Left lung (tissue), 10 donors: Measurements from ENCODE around the gene ABCA13. TPM values are rescaled to one million over a fixed set of nuclear protein-coding genes. Genes with fewer than 3 reads are reported as not detected.

ENCODE experiments used
- ATAC-seq: fragments of 200-7000 bp; cut with Tn5 transposase; one replicate; pipeline ENCODE4 v1.9.1; 2020; ENCODE audit warnings: moderate library complexity
- DNase-seq, 4 donors: peaks; one replicate each; pipeline ENCODE4 v3.0.0-alpha.2; 2013 to 2020
- H3K27ac ChIP-seq, 2 donors: fragments of 200-600 bp; sonication (generic) in 1 of 2; one replicate each; pipeline versions ENCODE4 v1.5.0 to v1.8.0; 2020 to 2021
- H3K27me3 ChIP-seq, 2 donors: fragments of 200-600 bp; sonication (generic) in 1 of 2; one replicate each; pipeline versions ENCODE4 v1.5.0 to v1.8.0; 2020 to 2021
- H3K36me3 ChIP-seq, 2 donors: fragments of 200-600 bp; sonication (generic) in 1 of 2; one replicate each; pipeline versions ENCODE4 v1.5.0 to v1.8.0; 2020 to 2021
- H3K4me1 ChIP-seq, 2 donors: fragments of 200-600 bp; one replicate each; pipeline ENCODE4 v1.8.0; 2021
- H3K4me3 ChIP-seq, 2 donors: fragments of 200-600 bp; sonication (generic) in 1 of 2; one replicate each; pipeline versions ENCODE4 v1.5.0 to v1.8.0; 2020 to 2021; ENCODE audit warnings: mild to moderate bottlenecking in 1 of 2
- H3K9me3 ChIP-seq, 2 donors: fragments of 200-600 bp; sonication (generic) in 1 of 2; one replicate each; pipeline versions ENCODE4 v1.5.0 to v1.8.0; 2020 to 2021
- intact Hi-C, 2 donors: fragments of 100-400 bp; cut with DNase I; formaldehyde crosslinking; loops; one replicate each; pipeline versions ENCODE4 v1.11.2 to v1.14.2; 2022
- polyA plus RNA-seq, 6 donors: library from polyadenylated mRNA; unstranded; fragments of 120-200 nt; gene quantifications; one replicate each; pipeline ENCODE4 v1.2.1, GENCODE V29; 2013; ENCODE audit not compliant: insufficient read length in 6 of 6
- total RNA-seq, 2 donors: library from RNA; stranded (reverse); fragmentation: NEBNext Ultra II Directional; extraction: Animal tissue kit (Norgen Biotek cat#: 25700); gene quantifications; one replicate each; pipeline ENCODE4 v1.2.1, GENCODE V29; 2021
- TF ChIP-seq, protein P1 (sequence below), 2 donors: fragments of 200-600 bp; sonication (generic) in 1 of 2; IDR thresholded peaks; one replicate each; pipeline versions ENCODE4 v1.5.0 to v1.8.0; 2021; ENCODE audit warnings: antibody characterized with exemption in 2 of 2
- donor health status: DM: no; HTN: yes; CAD: no.
- donor health status: DM: no; HTN: no; CAD: no.

The ABCA13 gene
- total and polyA plus RNA-seq, 8 donors: 0.55 to 2.9 (median 1.7) TPM

DNA sequence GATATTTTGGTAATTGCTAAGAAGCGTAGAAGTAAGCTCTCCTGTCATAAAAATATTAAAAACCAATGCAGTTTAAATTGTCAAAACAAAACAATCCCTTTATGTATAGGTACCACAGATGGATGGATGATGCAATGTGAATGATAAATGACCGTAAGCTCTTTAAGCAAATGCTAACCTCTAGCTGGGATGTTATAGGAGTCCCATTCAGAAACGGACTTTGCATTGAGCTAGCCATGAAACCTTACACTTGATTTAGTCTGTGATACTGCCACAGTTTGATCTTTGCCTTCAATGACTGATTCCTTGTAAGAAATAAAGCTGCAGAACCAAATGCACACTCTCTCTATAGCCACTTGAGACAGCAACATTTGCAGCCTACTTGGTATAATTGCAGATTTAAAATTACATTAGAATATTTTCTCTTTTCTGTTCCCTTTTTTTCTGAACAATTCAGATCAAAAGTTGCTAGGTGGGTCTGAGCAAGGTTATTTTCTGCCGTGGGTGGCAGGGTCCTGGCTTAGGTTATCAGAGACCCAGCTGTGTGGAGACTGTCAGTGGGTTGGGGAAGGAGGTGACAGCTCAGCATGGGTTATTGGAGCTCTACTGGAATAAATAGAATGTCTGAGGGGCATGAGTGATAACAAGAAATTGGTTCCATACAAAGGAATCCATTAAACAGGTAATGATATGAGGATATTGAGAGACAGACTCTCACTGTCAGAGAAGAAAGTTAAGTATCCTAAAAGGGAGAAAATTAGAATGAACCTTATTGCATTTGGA is 494.3 kb downstream of the ABCA13 start:
- intact Hi-C loops: no loop called here
- H3K9me3 ChIP-seq: no peaks in the 10 kb centered on the region
- no peak for DNase-seq
- no peak overlapping the region for H3K27ac ChIP-seq
- H3K4me1 ChIP-seq: no peaks in the 10 kb centered on the region
- no peaks in the 10 kb centered on the region for H3K36me3 ChIP-seq
- no peaks in the 10 kb centered on the region for H3K27me3 ChIP-seq
- TF ChIP-seq, protein P1, sequence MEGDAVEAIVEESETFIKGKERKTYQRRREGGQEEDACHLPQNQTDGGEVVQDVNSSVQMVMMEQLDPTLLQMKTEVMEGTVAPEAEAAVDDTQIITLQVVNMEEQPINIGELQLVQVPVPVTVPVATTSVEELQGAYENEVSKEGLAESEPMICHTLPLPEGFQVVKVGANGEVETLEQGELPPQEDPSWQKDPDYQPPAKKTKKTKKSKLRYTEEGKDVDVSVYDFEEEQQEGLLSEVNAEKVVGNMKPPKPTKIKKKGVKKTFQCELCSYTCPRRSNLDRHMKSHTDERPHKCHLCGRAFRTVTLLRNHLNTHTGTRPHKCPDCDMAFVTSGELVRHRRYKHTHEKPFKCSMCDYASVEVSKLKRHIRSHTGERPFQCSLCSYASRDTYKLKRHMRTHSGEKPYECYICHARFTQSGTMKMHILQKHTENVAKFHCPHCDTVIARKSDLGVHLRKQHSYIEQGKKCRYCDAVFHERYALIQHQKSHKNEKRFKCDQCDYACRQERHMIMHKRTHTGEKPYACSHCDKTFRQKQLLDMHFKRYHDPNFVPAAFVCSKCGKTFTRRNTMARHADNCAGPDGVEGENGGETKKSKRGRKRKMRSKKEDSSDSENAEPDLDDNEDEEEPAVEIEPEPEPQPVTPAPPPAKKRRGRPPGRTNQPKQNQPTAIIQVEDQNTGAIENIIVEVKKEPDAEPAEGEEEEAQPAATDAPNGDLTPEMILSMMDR (IDR thresholded peaks at IDR 0.05): no peak
- no peak overlapping the region for H3K4me3 ChIP-seq
- no peak for ATAC-seq

DNA sequence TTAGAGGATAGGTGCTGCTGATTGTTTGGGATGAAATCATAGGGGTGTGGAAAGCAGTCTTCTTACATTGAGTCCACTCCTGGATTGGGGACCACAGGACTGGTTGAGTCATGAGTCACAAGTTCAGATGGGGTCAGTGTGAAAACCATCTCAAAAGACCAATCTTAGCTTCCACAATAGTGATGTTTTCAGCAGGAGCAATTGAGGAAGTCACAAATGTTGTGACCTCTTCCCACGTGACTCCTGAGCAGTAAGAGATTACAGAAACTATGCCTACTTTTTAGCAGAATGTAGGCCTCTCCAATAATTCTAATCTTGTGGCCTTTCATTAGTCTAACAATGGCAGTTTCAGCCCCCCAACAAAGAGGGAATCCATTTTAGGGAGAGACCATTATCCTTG is 496.1 kb downstream of the ABCA13 start:
- ATAC-seq: no peak
- intact Hi-C loops: no loop called here

DNA sequence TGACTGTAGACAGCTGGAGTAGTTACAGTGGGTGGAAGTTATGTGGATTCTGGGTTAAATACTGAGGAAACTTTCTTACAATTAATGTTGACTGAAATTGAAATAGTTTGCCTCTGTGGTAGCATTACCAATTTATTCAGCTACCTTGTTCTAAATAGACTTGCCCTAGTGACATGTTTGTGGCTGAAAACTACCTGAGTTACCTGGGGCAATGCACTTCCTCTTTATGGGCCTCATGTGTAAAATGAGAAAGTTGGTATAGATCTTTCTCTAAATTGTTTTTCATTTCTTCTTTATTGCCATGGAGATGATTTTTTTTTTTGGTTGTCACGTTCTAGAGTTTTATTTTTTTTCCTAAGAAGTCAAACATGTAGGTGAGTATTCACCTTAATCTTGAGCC is 500.4 kb downstream of the ABCA13 start:
- TF ChIP-seq, protein P1 (IDR thresholded peaks at IDR 0.05): no peak

More for the DNA sequence above, 496.1 kb downstream of the ABCA13 start:
- no peaks in the 10 kb centered on the region for H3K36me3 ChIP-seq
- H3K4me1 ChIP-seq: no peaks in the 10 kb centered on the region
- no peaks in the 10 kb centered on the region for H3K9me3 ChIP-seq
- H3K27ac ChIP-seq: no peak overlapping the region
- TF ChIP-seq, protein P1 (IDR thresholded peaks at IDR 0.05): no peak
- H3K27me3 ChIP-seq: no peaks in the 10 kb centered on the region
- H3K4me3 ChIP-seq: no peak overlapping the region
- no peak for DNase-seq

DNA sequence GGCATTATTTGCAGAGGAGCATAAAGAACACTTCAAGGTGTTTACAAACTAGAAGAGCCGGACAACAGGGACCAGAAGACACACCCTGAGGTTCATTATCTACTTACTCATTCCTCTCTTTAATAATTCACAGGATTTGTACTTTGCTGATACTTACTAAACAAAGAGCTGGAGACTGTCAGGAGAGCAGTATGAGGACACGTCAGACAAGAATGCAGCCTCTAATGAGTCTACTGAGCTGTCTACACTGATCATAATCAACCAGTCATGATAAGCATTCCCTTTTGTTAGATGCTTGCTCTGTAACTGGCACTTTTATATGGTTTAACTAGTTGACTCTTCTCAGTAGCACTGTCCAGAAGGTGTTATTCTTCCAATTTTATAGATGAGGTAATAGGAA is 509.7 kb downstream of the ABCA13 start:
- Histone ChIP-seq H3K4me1 (no peaks in the 10 kb centered on the region), H3K9me3 (peaks cover 0 to 17% of the 10 kb centered on the region in 2 donors), H3K36me3 (no peaks in the 10 kb centered on the region), H3K4me3 (no peak overlapping the region), H3K27ac (no peak overlapping the region), H3K27me3 (no peaks in the 10 kb centered on the region)
- ATAC-seq (no peak), DNase-seq (no peak)
- intact Hi-C loops: no loop called here
- TF ChIP-seq, protein P1 (IDR thresholded peaks at IDR 0.05): no peak

More for the DNA sequence above, 500.4 kb downstream of the ABCA13 start:
- no peak overlapping the region for H3K4me3 ChIP-seq
- no peaks in the 10 kb centered on the region for H3K27me3 ChIP-seq
- no peaks in the 10 kb centered on the region for H3K36me3 ChIP-seq
- intact Hi-C loops: no loop called here
- DNase-seq: no peak
- H3K9me3 ChIP-seq: peaks cover 0 to 11% of the 10 kb centered on the region in 2 donors
- ATAC-seq: no peak
- H3K4me1 ChIP-seq: no peaks in the 10 kb centered on the region
- H3K27ac ChIP-seq: no peak overlapping the region

DNA sequence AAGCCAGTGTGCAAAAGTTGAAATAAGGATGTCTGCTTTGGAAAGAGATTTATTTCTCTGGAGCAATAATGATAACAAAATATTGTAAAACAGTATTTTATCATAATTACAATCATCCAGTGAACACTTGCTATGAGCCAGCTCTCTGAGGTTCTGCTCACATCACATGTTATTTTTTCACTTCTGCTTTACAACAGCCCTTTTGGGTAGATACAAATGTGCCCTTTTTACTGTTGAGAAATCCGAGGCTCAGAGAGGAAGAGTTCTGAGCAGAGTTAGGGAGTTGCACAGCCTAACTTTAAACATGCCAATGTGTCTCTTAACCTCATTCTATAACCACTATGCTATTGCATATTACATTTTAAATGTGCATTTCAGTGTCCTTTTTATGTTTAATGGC is 520.5 kb downstream of the ABCA13 start:
- Histone ChIP-seq H3K36me3 (no peaks in the 10 kb centered on the region), H3K27me3 (no peaks in the 10 kb centered on the region), H3K9me3 (no peaks in the 10 kb centered on the region), H3K4me3 (no peak overlapping the region), H3K4me1 (no peaks in the 10 kb centered on the region), H3K27ac (no peak overlapping the region)
- DNase-seq (no peak), ATAC-seq (no peak)
- intact Hi-C loops: no loop called here
- TF ChIP-seq, protein P1 (IDR thresholded peaks at IDR 0.05): no peak

Other genes starting within 250 kb of the ABCA13 start
- under 1 TPM; 0.52 to 0.67 TPM for gene PKD1L1, start 223.0 kb upstream of the ABCA13 start, total RNA-seq
- gene PKD1L1, start 223.0 kb upstream of the ABCA13 start, polyA plus RNA-seq: under 1 TPM; 0.13 to 0.40 (median 0.29) TPM
- 10 to 100 TPM; 36.7 to 38.7 TPM for gene HUS1, start 191.8 kb upstream of the ABCA13 start, total RNA-seq
- gene HUS1, start 191.8 kb upstream of the ABCA13 start, polyA plus RNA-seq: 10 to 100 TPM; 22.8 to 30.2 (median 27.4) TPM
- gene SUN3, start 142.4 kb upstream of the ABCA13 start, total RNA-seq: not detected
- gene SUN3, start 142.4 kb upstream of the ABCA13 start, polyA plus RNA-seq: under 1 TPM in 5 of 6 donors, not detected in 1; 0.11 to 0.39 (median 0.29) TPM
- gene C7orf57, start 135.9 kb upstream of the ABCA13 start, total RNA-seq: 1 to 10 TPM in 1 of 2 donors, not detected in 1; 1.6 TPM
- gene C7orf57, start 135.9 kb upstream of the ABCA13 start, polyA plus RNA-seq: 1 to 10 TPM in 5 of 6 donors, under 1 TPM in 1; 0.60 to 3.9 (median 2.8) TPM
- 10 to 100 TPM; 37.8 to 79.3 TPM for gene UPP1, start 82.2 kb upstream of the ABCA13 start, total RNA-seq
- gene UPP1, start 82.2 kb upstream of the ABCA13 start, polyA plus RNA-seq: 10 to 100 TPM in 1 of 6 donors, 1 to 10 TPM in 5; 8.8 to 13.4 (median 9.5) TPM